RWPE1 (cell line): ENCODE data around the gene THSD4.

Experiments
- CTCF ChIA-PET: fragments of 350-600 bp; sonication (Branson Sonifier 250); formaldehyde crosslinking; extraction: SDS; loops from one replicate; lab custom pipeline; 2021; lab: Yijun Ruan, JAX
- POLR2A ChIA-PET: fragments of 400-600 bp; formaldehyde crosslinking; extraction: SDS; loops from one replicate; lab custom pipeline; 2020; ENCODE audit warnings: antibody characterized with exemption; ENCODE audit not compliant: low non-redundant PET; lab: Yijun Ruan, JAX
- DNase-seq: peaks from one replicate; pipeline ENCODE4 v3.0.0; 2012; ENCODE audit warnings: low spot score
- H3K27ac ChIP-seq: fragments of 450-650 bp; 2 replicates; pipeline ENCODE4 v1.5.1; 2017
- CTCF ChIP-seq: fragments of 450-650 bp; conservative IDR thresholded peaks from 2 replicates; pipeline ENCODE4 v1.5.1; 2017; ENCODE audit warnings: low read depth, mild to moderate bottlenecking

Gene THSD4

GRCh38 chr15:71079208-71080044 lies 35.8 kb upstream of the THSD4 start:
- no peak for TF ChIP-seq CTCF
- POLR2A ChIA-PET: no interaction called here
- H3K27ac ChIP-seq: peak overlapping the region; percentile 17; the same call in 1 of the 2 replicates
- peak; percentile 42 for DNase-seq
- CTCF ChIA-PET: no interaction called here

- ChIA-PET POLR2A (no interaction called here), CTCF (no interaction called here)
- TF ChIP-seq CTCF: no peak
- peak overlapping the region; percentile 17; the same call in 1 of the 2 replicates for H3K27ac ChIP-seq
- DNase-seq: peak; percentile 39
These were observed 35.1 kb upstream of the THSD4 start for GRCh38 chr15:71080166-71080565.

DNA sequence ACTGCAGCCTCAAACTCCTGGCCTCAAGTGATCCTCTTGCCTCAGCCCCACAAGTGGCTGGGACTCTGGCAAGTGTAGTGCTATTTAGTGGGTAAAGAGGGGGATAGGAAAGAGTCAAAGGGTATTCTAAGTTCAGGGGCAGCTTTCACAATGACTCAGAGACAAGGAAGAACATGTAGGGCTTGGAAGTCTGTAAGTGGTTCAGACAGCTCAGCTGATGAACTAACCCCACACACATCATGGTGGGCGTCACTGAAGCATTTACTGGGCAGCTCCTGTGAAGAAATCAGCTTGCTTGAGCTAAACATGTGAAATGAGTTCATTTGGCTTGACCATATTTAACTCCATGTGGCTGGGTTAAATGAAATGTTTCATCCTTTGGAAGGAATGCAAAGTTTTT lies 34.6 kb upstream of the THSD4 start:
- ChIA-PET POLR2A (no interaction called here), CTCF (no interaction called here)
- no peak for TF ChIP-seq CTCF
- peak; percentile 58 for DNase-seq
- H3K27ac ChIP-seq: peak overlapping the region; percentile 17; the same call in 1 of the 2 replicates

DNA sequence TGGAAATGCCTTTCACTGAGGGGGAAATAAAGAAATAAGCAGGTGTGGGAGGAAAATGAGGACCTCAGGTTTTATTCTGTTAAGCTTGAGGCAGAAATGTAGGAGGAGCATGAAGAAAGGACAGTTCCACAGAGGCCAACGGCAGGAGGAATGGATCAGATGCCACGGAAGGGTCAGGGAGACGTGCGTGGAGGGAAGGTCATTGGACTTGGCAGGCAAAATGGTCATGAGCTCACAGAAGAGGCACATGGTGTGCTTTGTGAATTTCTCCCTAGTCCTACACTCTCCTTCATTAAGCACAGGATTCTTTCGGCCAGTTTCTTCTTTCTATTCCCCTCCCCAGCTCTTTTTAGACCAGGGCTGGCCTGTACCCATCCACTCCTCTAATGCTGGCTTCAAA lies 32.5 kb upstream of the THSD4 start:
- no peak overlapping the region for H3K27ac ChIP-seq
- no peak for DNase-seq
- ChIA-PET POLR2A (no interaction called here), CTCF (interaction anchor here (0.6 kb wide), 1 partner anchor 21 kb away, joined by 3 read pairs; no protein-coding TSS in a partner anchor)
- no peak for TF ChIP-seq CTCF

GRCh38 chr15:71083349-71083748 lies 31.9 kb upstream of the THSD4 start:
- TF ChIP-seq CTCF: no peak
- CTCF ChIA-PET: no interaction called here
- POLR2A ChIA-PET: no interaction called here
- no peak for DNase-seq
- no peak overlapping the region for H3K27ac ChIP-seq

DNA sequence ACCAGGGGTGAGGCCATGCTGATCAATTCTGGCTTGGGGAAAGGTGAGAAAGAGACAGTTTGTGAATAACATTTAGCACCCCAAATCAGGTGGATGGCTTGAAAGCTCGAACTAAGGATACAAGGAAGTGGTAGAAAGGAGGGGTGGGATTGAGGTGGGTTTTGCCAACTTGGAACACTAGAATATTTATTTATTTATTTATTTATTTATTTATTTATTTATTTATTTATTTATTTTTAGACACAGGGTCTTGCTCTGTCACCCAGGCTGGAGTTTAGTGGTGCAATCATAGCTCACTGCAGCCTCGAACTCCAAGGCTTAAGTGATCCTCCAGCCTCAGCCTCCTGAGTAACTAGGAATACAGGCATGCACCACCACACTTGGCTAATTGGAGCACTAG lies 31.0 kb upstream of the THSD4 start:
- POLR2A ChIA-PET: no interaction called here
- no peak for TF ChIP-seq CTCF
- no peak overlapping the region for H3K27ac ChIP-seq
- CTCF ChIA-PET: no interaction called here
- DNase-seq: no peak
